OCI-LY7 (cell line): ENCODE results near the gene STRADA.

ENCODE experiments used
- CTCF ChIP-seq: fragments of 200-600 bp; sonication (generic); conservative IDR thresholded peaks from 2 replicates; pipeline ENCODE4 v1.5.1; 2014; ENCODE audit warnings: mild to moderate bottlenecking, antibody characterized with exemption, low read length, moderate library complexity, mixed read lengths
- EZH2phosphoT487 ChIP-seq: fragments of 200-600 bp; sonication (generic); IDR thresholded peaks from 2 replicates; pipeline ENCODE4 v1.6.1; 2018; ENCODE audit warnings: low read depth, borderline replicate concordance, mild to moderate bottlenecking, mixed run types, antibody characterized with exemption, low read length, moderate library complexity, mixed read lengths

- TF ChIP-seq CTCF, result no peak
- no peak for TF ChIP-seq EZH2phosphoT487
Measured at GRCh38 chr17:63766754-63767153, 25.2 kb upstream of the STRADA start.
